H9 (cell line): ENCODE data around the gene CHST2. TPM values are rescaled to one million over a fixed set of nuclear protein-coding genes. Genes with fewer than 3 reads are reported as not detected.

ENCODE experiments used
- DNase-seq: peaks from one replicate; pipeline ENCODE4 v3.0.0-alpha.2; 2017
- H2AFZ ChIP-seq: one replicate; pipeline ENCODE4 v1.6.1; 2013; ENCODE audit warnings: mild to moderate bottlenecking, low read length, control low read depth, moderate library complexity
- H2AK5ac ChIP-seq: 2 replicates; pipeline ENCODE4 v1.6.1; 2013; ENCODE audit warnings: low read length, control low read depth, mixed read lengths; ENCODE audit not compliant: insufficient read length
- H2BK120ac ChIP-seq: one replicate; pipeline ENCODE4 v1.6.1; 2013; ENCODE audit warnings: low read depth, mild to moderate bottlenecking, low read length, control low read depth, inconsistent platforms; ENCODE audit not compliant: poor library complexity, severe bottlenecking
- H2BK12ac ChIP-seq: 2 replicates; pipeline ENCODE4 v1.6.1; 2013; ENCODE audit warnings: low read length, control low read depth, mixed read lengths, low read depth; ENCODE audit not compliant: insufficient read length
- H2BK15ac ChIP-seq: 2 replicates; pipeline ENCODE4 v1.6.1; 2013; ENCODE audit warnings: low read depth, low read length, control low read depth
- H2BK20ac ChIP-seq: one replicate; pipeline ENCODE4 v1.6.1; 2013; ENCODE audit warnings: low read depth, mild to moderate bottlenecking, low read length, control low read depth, inconsistent platforms; ENCODE audit not compliant: poor library complexity, severe bottlenecking
- H2BK5ac ChIP-seq: 2 replicates; pipeline ENCODE4 v1.6.1; 2013; ENCODE audit warnings: low read length, control low read depth, mixed read lengths; ENCODE audit not compliant: insufficient read length
- H3K14ac ChIP-seq: 2 replicates; pipeline ENCODE4 v1.6.1; 2013; ENCODE audit warnings: low read length, control low read depth; ENCODE audit not compliant: insufficient read depth
- H3K18ac ChIP-seq: 2 replicates; pipeline ENCODE4 v1.6.1; 2013; ENCODE audit warnings: low read depth, mild to moderate bottlenecking, mixed read lengths, low read length, control low read depth; ENCODE audit not compliant: insufficient read length
- H3K23ac ChIP-seq: 2 replicates; pipeline ENCODE4 v1.6.1; 2013; ENCODE audit warnings: low read length, control low read depth, mixed read lengths, low read depth; ENCODE audit not compliant: insufficient read length
- H3K23me2 ChIP-seq: 2 replicates; pipeline ENCODE4 v1.6.1; 2013; ENCODE audit warnings: low read depth, mild to moderate bottlenecking, mixed read lengths, low read length, control low read depth; ENCODE audit not compliant: insufficient read length, poor library complexity, severe bottlenecking
- H3K27ac ChIP-seq: 2 replicates; pipeline ENCODE4 v1.5.1; 2013; ENCODE audit warnings: low read length, control low read depth, mixed read lengths, low read depth; ENCODE audit not compliant: insufficient read length
- H3K27me3 ChIP-seq: 2 replicates; pipeline ENCODE4 v1.6.1; 2013; ENCODE audit warnings: low read length, control low read depth, inconsistent platforms; ENCODE audit not compliant: insufficient read depth
- H3K4ac ChIP-seq: 2 replicates; pipeline ENCODE4 v1.6.1; 2013; ENCODE audit warnings: low read depth, mild to moderate bottlenecking, control low read depth, inconsistent platforms, low read length, moderate library complexity
- H3K4me1 ChIP-seq: 2 replicates; pipeline ENCODE4 v1.6.1; 2013; ENCODE audit warnings: low read length, control low read depth, inconsistent platforms; ENCODE audit not compliant: insufficient read depth
- H3K4me2 ChIP-seq: 2 replicates; pipeline ENCODE4 v1.6.1; 2013; ENCODE audit warnings: low read length, control low read depth, mixed read lengths; ENCODE audit not compliant: insufficient read length, insufficient read depth
- H3K56ac ChIP-seq: 2 replicates; pipeline ENCODE4 v1.6.1; 2013; ENCODE audit warnings: low read depth, mild to moderate bottlenecking, mixed read lengths, low read length, control low read depth; ENCODE audit not compliant: insufficient read length
- H3K79me1 ChIP-seq: 2 replicates; pipeline ENCODE4 v1.6.1; 2013; ENCODE audit warnings: low read depth, mild to moderate bottlenecking, moderate library complexity, low read length, control low read depth, inconsistent platforms; ENCODE audit not compliant: insufficient read depth, poor library complexity, severe bottlenecking
- H3K79me2 ChIP-seq: 2 replicates; pipeline ENCODE4 v1.6.1; 2013; ENCODE audit warnings: low read length, control low read depth, inconsistent platforms; ENCODE audit not compliant: insufficient read depth
- H3K9ac ChIP-seq: 2 replicates; pipeline ENCODE4 v1.6.1; 2013; ENCODE audit warnings: low read length, control low read depth, mixed read lengths; ENCODE audit not compliant: insufficient read length; ENCODE audit errors: extremely low read depth
- H3K9me3 ChIP-seq: one replicate; pipeline ENCODE4 v1.6.1; 2013; ENCODE audit warnings: low read depth, low read length, inconsistent platforms; ENCODE audit not compliant: control insufficient read depth
- H3T11ph ChIP-seq: one replicate; pipeline ENCODE4 v1.6.1; 2013; ENCODE audit warnings: mild to moderate bottlenecking, low read length, control low read depth, inconsistent platforms
- H4K20me1 ChIP-seq: one replicate; pipeline ENCODE4 v1.6.1; 2013; ENCODE audit not compliant: control insufficient read depth, insufficient read length, insufficient read depth
- H4K5ac ChIP-seq: 2 replicates; pipeline ENCODE4 v1.6.1; 2013; ENCODE audit warnings: low read depth, mild to moderate bottlenecking, mixed read lengths, low read length, control low read depth; ENCODE audit not compliant: insufficient read length
- H4K8ac ChIP-seq: replicated peaks from 2 replicates; pipeline ENCODE4 v1.6.1; 2013; ENCODE audit warnings: low read length, control low read depth, mixed read lengths, low read depth; ENCODE audit not compliant: insufficient read length
- H4K91ac ChIP-seq: 2 replicates; pipeline ENCODE4 v1.6.1; 2013; ENCODE audit warnings: low read depth, mild to moderate bottlenecking, moderate library complexity, mixed read lengths, low read length, control low read depth; ENCODE audit not compliant: insufficient read length
- H3K27ac Mint-ChIP-seq, 3 experiments: 2 replicates in 2 of 3; 3 replicates in 1 of 3; pipeline ENCODE4 v1.8.0; 2020 to 2021; ENCODE audit warnings: mixed read lengths in 3 of 3, mild to moderate bottlenecking in 1 of 3, moderate library complexity in 1 of 3
- H3K27me3 Mint-ChIP-seq: 2 replicates; pipeline ENCODE4 v1.8.0; 2021; ENCODE audit warnings: low read depth, mild to moderate bottlenecking, moderate library complexity, mixed read lengths
- H3K36me3 Mint-ChIP-seq, 3 experiments: 2 replicates in 2 of 3; 3 replicates in 1 of 3; pipeline ENCODE4 v1.8.0; 2020 to 2021; ENCODE audit warnings: low read depth in 3 of 3, mixed read lengths in 3 of 3; ENCODE audit not compliant: insufficient read depth in 1 of 3
- H3K4me1 Mint-ChIP-seq, 2 experiments: 2 replicates each; pipeline ENCODE4 v1.8.0; 2020; ENCODE audit warnings: mixed read lengths in 2 of 2
- H3K4me3 Mint-ChIP-seq, 2 experiments: 2 replicates in 1 of 2; 3 replicates in 1 of 2; pipeline ENCODE4 v1.8.0; 2020 to 2021; ENCODE audit warnings: mild to moderate bottlenecking in 2 of 2, mixed read lengths in 2 of 2, moderate library complexity in 1 of 2
- H3K9me3 Mint-ChIP-seq, 2 experiments: 2 replicates in 1 of 2; 3 replicates in 1 of 2; pipeline ENCODE4 v1.8.0; 2020; ENCODE audit warnings: mild to moderate bottlenecking in 2 of 2, mixed read lengths in 2 of 2, moderate library complexity in 1 of 2
- CTCF ChIP-seq: fragments of 200-600 bp; sonication (generic); conservative IDR thresholded peaks from 3 replicates; pipeline ENCODE4 v1.8.0; 2021; ENCODE audit warnings: antibody characterized with exemption, mild to moderate bottlenecking
- WGBS: extraction: QIAGEN DNeasy Blood & Tissue Kit; methylation state at CpG from one replicate; pipeline ENCODE4 v1.1.7; 2013; ENCODE audit warnings: missing lambda C conversion rate, low lambda C conversion rate, mixed read lengths; ENCODE audit not compliant: insufficient read length; ENCODE audit errors: extremely low coverage; 5-methylcytosine and 5-hydroxymethylcytosine counted together
- total RNA-seq: library from RNA; stranded (reverse); gene quantifications from 2 replicates; pipeline ENCODE4 v1.2.1, GENCODE V29; 2021

The CHST2 gene
- total RNA-seq, 1 experiment from 2014 or later = 5.8 TPM

- Histone ChIP-seq H3K9me3 (no peaks in the 10 kb centered on the region), H2AFZ (no peak overlapping the region), H4K5ac (no peak overlapping the region), H3K23me2 (peaks cover 18% of the 10 kb centered on the region), H3K79me2 (no peaks in the 10 kb centered on the region), H4K91ac (no peak overlapping the region), H3K56ac (no peak overlapping the region), H3K9ac (no peak overlapping the region), H3K27me3 (no peaks in the 10 kb centered on the region), H3T11ph (no peak overlapping the region), H2BK12ac (no peak overlapping the region), H3K4me2 (no peak overlapping the region), H3K14ac (no peak overlapping the region), H2BK5ac (no peak overlapping the region), H2BK120ac (no peak overlapping the region), H3K79me1 (no peaks in the 10 kb centered on the region), H2AK5ac (no peak overlapping the region), H2BK20ac (no peak overlapping the region), H3K18ac (no peak overlapping the region), H3K4me1 (peaks cover 2% of the 10 kb centered on the region; the same call in 1 of the 2 replicates), H4K8ac (no peak overlapping the region), H3K4ac (no peak overlapping the region), H4K20me1 (no peaks in the 10 kb centered on the region), H2BK15ac (no peak overlapping the region), H3K27ac (no peak overlapping the region), H3K23ac (no peak overlapping the region)
- no peak for TF ChIP-seq CTCF
- peaks cover 5 to 6% (median 5%) of the 10 kb centered on the region in 3 experiments; a peak in 5 of 7 replicates for H3K36me3 Mint-ChIP-seq
- no peak for DNase-seq
- no peak overlapping the region; a peak in 1 of 7 replicates for H3K27ac Mint-ChIP-seq
- H3K27me3 Mint-ChIP-seq = peaks cover 24% of the 10 kb centered on the region
- no CpG with 5 or more reads among the region's 4 CpGs for WGBS
- H3K4me3 Mint-ChIP-seq = no peak overlapping the region
- peaks cover 15 to 18% of the 10 kb centered on the region in 2 experiments for H3K4me1 Mint-ChIP-seq
- no peaks in the 10 kb centered on the region for H3K9me3 Mint-ChIP-seq
Observed at GRCh38 chr3:143122608-143123352, 3.2 kb downstream of the CHST2 start.
